KOPT-K1 (cell line): ENCODE results near the gene IGSF22.
"Not testable (repeated sequence)": the region's sequence is repeated elsewhere in the genome, so short reads cannot be mapped to it uniquely, and the experiment has no call there.

ENCODE experiments used
- H3K27ac ChIP-seq: fragments of 200-600 bp; sonication (generic); 2 replicates; pipeline ENCODE4 v1.5.1; 2016; ENCODE audit warnings: antibody characterized with exemption, mild to moderate bottlenecking, low read depth, low read length; ENCODE audit not compliant: poor library complexity, severe bottlenecking
- H3K36me3 ChIP-seq: fragments of 200-600 bp; sonication (generic); 2 replicates; pipeline ENCODE4 v1.5.1; 2017; ENCODE audit warnings: antibody characterized with exemption, mild to moderate bottlenecking, low read length, moderate library complexity; ENCODE audit not compliant: insufficient read depth
- H3K9me3 ChIP-seq: fragments of 200-600 bp; sonication (generic); 2 replicates; pipeline ENCODE4 v1.5.1; 2017; ENCODE audit warnings: antibody characterized with exemption, low read length, mild to moderate bottlenecking; ENCODE audit not compliant: insufficient read depth, poor library complexity, severe bottlenecking

IGSF22 gene

DNA sequence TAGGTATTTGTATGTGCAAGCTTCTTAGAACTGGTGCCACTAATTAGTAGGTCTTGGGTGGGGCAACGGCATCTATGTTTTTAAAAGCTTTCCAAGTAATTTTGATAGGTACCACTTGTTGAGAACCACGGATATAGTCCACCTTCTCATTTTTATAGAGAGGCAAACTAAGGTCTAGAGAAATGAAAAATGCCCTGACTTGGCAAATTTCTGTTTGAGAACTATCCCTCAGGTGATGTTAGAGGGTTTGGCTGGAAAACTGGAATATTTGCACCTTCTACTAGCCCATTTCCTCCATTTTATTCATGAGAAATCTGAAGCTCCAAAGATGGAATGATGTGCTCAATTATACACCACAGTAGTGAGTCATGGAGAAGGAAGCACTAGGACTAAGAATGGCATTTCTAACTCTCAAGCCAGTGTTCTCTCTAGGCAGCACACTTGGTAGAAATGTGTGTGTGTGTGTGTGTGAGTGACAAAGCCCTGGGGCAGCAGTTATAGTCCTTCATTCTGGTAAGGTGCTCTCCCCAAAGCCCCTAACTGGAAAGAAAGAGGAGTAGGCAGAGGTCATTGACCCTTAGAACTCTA lies 29.3 kb downstream of the IGSF22 start:
- Histone ChIP-seq H3K27ac (no peak overlapping the region), H3K9me3 (no peaks in the 10 kb centered on the region), H3K36me3 (no peaks in the 10 kb centered on the region)

DNA sequence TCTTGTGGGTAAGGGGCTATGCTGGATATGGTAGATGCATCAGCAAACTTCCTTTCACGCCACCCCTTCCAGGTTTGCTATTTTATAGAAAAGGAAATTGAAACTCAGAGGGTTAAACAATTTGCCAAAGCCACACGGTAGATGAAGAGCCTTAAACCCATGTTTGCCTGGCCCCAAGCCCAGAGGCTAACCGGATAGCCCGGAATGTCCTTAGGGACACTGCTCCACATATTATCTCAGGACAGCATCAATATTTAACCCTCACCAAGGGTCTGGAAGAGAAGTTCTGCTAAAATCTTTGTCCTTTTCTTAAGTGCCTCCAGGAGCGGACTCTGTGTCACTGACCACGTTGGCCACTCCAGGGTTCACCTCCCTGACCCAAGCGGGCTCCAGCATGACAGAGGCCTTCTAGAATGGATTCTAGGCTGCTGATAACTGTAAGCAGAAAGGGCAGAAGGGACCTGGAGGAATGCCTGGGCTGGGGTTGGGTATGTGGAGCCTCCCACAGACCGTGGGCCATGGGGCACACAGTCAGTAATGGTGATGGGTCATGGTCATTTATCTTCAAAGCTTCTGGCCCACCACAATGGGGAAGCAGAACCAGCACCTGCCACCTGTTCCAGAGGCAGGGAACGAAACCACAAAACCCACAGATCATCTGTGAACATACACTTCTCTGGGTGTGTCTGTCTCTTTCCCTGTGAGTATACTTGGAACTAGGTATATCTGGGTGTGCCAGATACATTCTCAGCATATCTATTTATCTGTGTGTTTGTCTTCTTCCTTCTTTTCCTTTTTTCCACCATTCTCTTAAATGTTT lies 32.8 kb downstream of the IGSF22 start:
- Histone ChIP-seq H3K27ac (no peak overlapping the region), H3K9me3 (no peaks in the 10 kb centered on the region), H3K36me3 (no peaks in the 10 kb centered on the region)

DNA sequence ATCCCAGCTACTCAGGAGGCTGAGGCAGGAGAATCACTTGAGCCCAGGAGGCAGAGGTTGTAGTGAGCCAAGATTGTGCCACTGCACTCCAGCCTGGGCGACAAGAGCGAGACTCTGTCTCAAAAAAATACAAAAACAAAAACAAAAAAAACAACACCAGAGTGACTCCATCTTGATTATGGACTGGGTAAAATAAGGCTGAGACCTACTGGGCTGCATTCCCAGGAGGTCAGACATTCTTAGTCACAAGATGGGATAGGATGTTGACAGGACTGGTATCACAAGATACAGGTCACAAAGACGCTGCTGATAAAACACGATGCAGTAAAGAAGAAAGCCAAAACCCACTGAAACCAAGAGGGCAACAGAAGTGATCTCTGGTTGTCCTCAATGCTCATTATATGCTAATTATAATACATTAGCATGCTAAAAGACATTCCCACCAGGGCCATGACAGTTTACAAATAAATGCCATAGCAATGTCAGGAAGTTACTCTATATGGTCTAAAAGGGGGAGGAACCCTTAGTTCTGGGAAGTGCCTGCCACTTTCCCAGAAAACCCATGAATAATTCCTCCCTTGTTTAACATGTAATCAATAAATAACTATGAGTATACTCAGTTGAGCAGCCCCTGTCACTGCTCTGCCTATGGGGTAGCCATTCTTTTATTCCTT lies 34.4 kb downstream of the IGSF22 start:
- not testable (repeated sequence) for H3K36me3 ChIP-seq, H3K9me3 ChIP-seq, H3K27ac ChIP-seq

DNA sequence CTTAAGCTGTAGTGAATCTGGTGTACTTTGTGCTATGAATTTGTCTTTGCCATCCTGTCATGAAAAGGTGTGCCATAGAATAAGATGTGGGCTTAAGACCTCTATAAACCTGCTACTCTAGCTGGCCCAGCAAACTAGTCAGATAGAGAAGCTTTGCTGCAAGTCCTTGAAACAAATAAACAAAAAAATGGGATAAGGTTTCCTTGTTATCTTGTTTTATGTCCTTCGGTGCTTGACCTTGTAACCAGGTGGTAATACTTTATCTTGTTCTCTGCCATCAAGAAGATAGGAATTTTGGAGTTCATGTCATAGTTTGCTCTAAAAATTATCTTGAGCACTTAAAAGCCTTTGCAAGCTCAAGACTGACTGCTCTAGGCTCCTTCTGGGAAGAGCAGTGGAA lies 41.7 kb downstream of the IGSF22 start:
- no peaks in the 10 kb centered on the region for H3K9me3 ChIP-seq
- H3K36me3 ChIP-seq, result no peaks in the 10 kb centered on the region
- no peak overlapping the region for H3K27ac ChIP-seq

DNA sequence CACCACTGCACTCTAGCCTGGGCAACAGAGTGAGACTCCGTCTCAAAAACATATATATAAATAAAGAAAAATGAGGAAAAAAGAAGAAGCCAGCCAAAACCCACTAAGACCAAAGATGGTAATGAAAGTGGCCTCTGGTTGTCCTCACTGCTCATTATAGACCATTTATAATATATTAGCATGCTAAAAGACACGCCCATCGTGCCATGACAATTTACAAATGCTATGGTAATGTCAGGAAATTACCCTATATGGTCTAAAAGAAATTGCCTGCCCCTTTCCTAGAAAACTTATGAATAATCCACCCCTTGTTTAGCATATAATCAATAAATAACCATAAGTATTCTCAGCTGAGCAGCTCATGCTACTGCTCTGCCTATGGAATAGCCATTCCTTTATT lies 43.5 kb downstream of the IGSF22 start:
- Histone ChIP-seq H3K9me3 (no peaks in the 10 kb centered on the region), H3K27ac (no peak overlapping the region), H3K36me3 (no peaks in the 10 kb centered on the region)

DNA sequence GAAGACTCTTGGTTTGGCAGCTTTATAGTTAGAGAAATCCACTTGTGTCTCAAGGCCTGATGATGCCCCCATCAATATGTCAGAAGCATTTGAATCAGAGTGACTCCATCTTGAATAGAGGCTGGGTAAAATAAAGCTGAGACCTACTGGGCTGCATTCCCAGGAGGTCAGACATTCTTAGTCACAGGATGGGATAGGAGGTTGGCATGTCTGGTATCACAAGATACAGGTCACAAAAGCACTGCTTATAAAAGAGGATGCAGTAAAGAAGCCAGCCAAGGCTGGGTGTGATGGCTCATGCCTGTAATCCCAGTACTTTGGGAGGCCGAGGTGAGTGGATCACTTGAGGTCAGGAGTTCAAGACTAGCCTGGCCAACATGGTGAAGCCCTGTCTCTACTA lies 44.0 kb downstream of the IGSF22 start:
- not testable (repeated sequence) for H3K36me3 ChIP-seq, H3K27ac ChIP-seq, H3K9me3 ChIP-seq

DNA sequence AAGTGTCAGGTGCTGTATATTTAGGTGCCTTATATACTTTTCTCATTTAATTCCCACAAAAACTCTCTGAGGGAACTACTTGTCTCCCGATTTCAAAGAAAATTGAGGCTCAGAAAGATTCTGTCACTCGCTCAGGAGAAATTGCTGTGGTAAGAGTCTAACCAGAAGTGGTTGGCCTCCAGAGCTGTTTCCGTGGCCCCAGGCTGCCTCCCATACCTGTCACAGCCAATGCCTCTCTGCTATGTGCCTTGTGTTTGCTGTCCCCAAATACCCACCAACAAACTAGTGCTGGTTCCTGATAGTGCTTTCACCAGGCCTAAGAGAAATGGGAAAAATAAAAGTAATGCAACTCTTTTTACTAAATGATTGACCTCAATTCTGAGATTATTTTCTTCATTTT lies 48.4 kb downstream of the IGSF22 start:
- no peak overlapping the region for H3K27ac ChIP-seq
- H3K36me3 ChIP-seq, result no peaks in the 10 kb centered on the region
- H3K9me3 ChIP-seq, result no peaks in the 10 kb centered on the region

DNA sequence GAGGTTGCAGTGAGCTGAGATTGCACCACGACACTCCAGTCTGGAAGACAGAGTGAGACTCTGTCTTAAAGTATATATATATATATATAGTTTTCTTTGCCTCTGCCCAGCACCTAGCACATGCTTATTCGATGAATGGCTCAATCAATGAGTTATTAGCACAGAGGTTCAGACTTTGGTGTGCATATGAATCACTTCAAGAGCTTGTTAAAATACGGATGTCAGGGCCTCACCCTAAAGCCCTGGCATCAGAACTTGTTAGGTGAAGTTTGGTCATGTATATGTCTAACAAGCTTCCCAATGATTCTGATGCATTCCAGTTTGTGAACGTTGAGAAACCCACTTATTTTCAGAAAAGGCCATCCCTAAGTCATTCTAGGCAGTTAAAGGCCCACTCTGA lies 49.2 kb downstream of the IGSF22 start:
- H3K27ac ChIP-seq, result no peak overlapping the region
- H3K9me3 ChIP-seq, result no peaks in the 10 kb centered on the region
- H3K36me3 ChIP-seq, result no peaks in the 10 kb centered on the region

DNA sequence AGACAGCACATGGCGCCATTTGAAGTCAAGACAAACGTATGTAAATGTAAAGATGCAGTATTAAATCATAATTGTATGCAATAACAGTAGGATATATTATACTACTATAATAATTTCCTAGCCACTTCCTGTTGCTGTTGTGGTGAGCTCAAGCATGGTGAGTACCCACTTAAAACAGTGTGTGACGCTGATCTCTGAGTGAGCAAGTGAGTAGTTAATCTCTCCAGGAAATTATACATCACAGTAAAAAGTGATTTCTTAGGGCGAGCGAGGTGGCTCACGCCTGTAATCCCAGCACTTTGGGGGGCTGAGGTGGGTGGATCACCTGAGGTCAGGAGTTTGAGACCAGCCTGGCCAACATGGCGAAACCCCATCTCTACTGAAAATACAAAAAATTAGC lies 53.8 kb downstream of the IGSF22 start:
- not testable (repeated sequence) for H3K36me3 ChIP-seq, H3K27ac ChIP-seq

DNA sequence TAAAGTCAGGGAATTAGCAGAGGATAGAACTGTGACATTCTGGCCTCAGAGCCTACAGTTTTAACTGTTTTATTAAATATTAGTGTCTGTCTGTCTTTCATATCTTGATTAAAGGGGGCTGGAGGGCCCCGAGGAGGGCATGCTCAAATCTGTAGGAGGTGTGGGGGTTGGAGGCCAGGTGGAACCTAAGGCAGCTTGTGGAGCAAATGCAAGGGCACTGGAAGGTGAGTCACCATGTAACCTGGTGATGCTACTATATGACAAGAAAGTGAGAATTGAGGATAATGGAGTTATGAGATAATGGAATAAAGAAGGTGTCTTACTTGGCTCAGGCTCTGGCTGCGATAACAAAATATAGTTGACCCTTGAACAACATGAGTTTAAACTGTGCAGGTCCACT lies 54.7 kb downstream of the IGSF22 start:
- Histone ChIP-seq H3K36me3 (no peaks in the 10 kb centered on the region), H3K9me3 (no peaks in the 10 kb centered on the region), H3K27ac (no peak overlapping the region)

More for the DNA sequence above, 53.8 kb downstream of the IGSF22 start:
- not testable (repeated sequence) for H3K9me3 ChIP-seq

DNA sequence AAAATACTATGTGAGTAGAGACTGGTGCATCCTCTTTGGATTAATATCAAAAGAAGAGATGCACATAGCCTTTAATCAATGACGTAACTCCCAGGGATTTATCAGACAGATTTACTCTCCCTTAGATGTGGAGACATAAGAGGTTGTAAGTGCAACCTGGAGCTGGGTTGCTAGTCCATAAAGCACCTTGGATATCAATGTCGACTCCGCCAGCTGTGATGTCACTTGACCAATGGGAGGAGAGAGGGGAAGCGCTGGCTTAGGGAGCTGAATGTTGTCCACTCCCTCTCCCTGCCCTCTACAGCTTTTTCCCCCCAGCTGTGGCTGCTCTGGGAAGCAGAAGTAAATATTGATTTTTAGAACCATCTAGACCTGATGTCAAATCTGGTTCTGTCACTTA lies 56.3 kb downstream of the IGSF22 start:
- no peaks in the 10 kb centered on the region for H3K9me3 ChIP-seq
- H3K36me3 ChIP-seq, result no peaks in the 10 kb centered on the region
- H3K27ac ChIP-seq, result no peak overlapping the region

DNA sequence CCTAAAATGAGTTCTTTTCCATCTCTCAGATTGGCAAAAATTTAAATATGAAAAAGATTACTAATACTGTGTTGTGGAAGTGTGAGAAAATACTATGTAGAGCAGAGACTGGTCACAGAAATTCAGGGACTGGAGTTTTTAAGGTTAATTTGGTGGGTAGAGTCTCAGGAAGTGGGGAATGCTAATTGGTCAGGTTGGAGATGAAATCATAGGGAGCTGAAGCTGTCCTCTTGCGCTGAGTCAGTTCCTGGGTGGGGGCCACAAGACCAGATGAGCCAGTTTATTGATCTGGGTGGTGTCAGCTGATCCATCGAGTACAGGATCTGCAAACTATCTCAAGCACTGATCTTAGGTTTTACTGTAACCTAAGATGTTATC lies 56.8 kb downstream of the IGSF22 start:
- no peaks in the 10 kb centered on the region for H3K9me3 ChIP-seq
- no peak overlapping the region for H3K27ac ChIP-seq
- H3K36me3 ChIP-seq, result no peaks in the 10 kb centered on the region

DNA sequence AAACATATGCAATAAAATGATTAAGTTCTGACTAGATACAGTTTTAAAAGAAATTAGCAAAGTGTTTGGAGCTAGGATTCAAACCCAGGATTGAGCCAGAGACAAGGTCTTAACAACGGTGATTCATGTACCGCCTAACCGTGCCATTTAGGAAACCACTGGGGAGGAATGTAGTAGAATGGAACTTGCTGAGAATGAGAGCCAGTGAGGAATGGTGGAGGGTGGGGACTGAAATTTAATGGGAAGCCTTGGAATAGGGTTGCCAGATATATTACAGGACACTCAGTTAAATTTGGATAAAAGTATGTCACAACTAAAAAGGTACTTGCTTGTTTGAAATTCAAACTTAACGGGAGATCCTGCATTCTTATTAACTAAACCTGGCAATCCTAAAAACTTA lies 57.9 kb downstream of the IGSF22 start:
- no peaks in the 10 kb centered on the region for H3K9me3 ChIP-seq
- H3K36me3 ChIP-seq, result no peaks in the 10 kb centered on the region
- H3K27ac ChIP-seq, result no peak overlapping the region

DNA sequence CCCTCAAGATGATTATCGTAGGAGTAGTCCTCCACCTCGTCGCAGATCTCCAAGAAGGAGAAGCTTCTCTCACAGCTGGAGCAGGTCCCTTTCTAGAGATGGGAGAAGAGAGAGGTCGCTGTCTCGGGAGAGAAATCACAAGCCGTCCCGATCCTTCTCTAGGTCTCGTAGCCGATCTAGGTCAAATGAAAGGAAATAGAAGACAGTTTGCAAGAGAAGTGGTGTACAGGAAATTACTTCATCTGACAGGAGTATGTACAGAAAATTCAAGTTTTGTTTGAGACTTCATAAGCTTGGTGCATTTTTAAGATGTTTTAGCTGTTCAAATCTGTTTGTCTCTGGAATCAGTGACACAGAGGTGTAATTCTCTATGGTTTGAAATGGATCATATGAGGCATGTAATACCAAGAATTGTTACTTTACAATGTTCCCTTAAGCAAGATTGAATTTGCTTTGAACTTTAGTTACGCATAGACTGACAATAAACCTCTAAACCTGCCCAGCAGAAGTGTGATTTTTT lies 60.6 kb downstream of the IGSF22 start:
- not testable (repeated sequence) for H3K36me3 ChIP-seq, H3K27ac ChIP-seq, H3K9me3 ChIP-seq

DNA sequence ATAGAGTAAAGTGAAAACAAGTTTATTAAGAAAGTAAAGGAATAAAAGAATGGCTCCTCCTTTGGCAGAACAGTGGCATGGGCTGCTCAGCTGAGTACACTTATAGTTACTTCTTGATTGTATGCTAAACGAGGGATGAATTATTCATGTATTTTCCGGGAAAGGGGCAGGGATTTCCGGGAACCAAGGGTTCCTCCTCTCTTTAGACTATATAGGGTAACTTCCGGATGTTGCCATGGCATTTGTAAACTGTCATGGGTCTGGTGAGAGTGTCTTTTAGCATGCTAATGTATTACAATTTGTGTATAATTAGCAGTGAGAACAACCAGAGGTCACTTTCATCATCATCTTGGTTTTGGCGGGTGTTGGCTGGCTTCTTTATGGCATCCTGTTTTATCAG lies 68.3 kb downstream of the IGSF22 start:
- no peaks in the 10 kb centered on the region for H3K36me3 ChIP-seq

More for the DNA sequence above, 68.3 kb downstream of the IGSF22 start:
- H3K27ac ChIP-seq, result no peak overlapping the region
- H3K9me3 ChIP-seq, result no peaks in the 10 kb centered on the region
